SK-N-SH (cell line): ENCODE measurements around the gene ACER3. TPM values are rescaled to one million over a fixed set of nuclear protein-coding genes. Genes with fewer than 3 reads are reported as not detected.

Source experiments
- CTCF ChIA-PET: fragments of 300-600, 350-600 bp; formaldehyde crosslinking; extraction: SDS; loops from one replicate; lab custom pipeline; 2021; lab: Yijun Ruan, JAX
- POLR2A ChIA-PET: fragments of 350-600 bp; sonication (Branson Sonifier 250); formaldehyde crosslinking; extraction: SDS; loops from one replicate; lab custom pipeline; 2020; ENCODE audit warnings: antibody characterized with exemption, inconsistent platforms; lab: Yijun Ruan, JAX
- DNase-seq: peaks from one replicate; pipeline ENCODE4 v3.0.0; 2012
- H2AFZ ChIP-seq: fragments of 200-600 bp; sonication (generic); 2 replicates; pipeline ENCODE4 v1.8.1; 2016; ENCODE audit warnings: antibody characterized with exemption, mild to moderate bottlenecking, low read depth
- H3F3A ChIP-seq: fragments of 200-600 bp; sonication (generic); replicated peaks from 2 replicates; pipeline ENCODE3; 2016; ENCODE audit warnings: antibody characterized with exemption, mild to moderate bottlenecking; ENCODE audit not compliant: insufficient read depth
- H3K27ac ChIP-seq, 2 experiments: fragments of 200-500 bp in 1 of 2; fragments of 200-600 bp in 1 of 2; sonication (Bioruptor generic) in 1 of 2; sonication (generic), shearing (Covaris generic) in 1 of 2; 2 replicates each; pipeline versions ENCODE4 v1.5.1 to v1.6.1; 2014 to 2016; ENCODE audit warnings: low read depth in 2 of 2, inconsistent platforms in 1 of 2, low read length in 1 of 2, mild to moderate bottlenecking in 1 of 2, mixed read lengths in 1 of 2
- H3K27me3 ChIP-seq: fragments of 200-600 bp; sonication (generic), shearing (Covaris generic); 2 replicates; pipeline ENCODE4 v1.6.1; 2016; ENCODE audit warnings: mixed run types; ENCODE audit not compliant: insufficient read depth
- H3K36me3 ChIP-seq, 2 experiments: fragments of 200-500 bp in 1 of 2; fragments of 200-600 bp in 1 of 2; sonication (Bioruptor generic) in 1 of 2; sonication (generic) in 1 of 2; replicated peaks in 1 of 2; 2 replicates each; pipeline versions ENCODE3 to v1.5.1; 2014 to 2016; ENCODE audit warnings: low read length in 1 of 2, mild to moderate bottlenecking in 1 of 2; ENCODE audit not compliant: insufficient read depth in 2 of 2, control insufficient read depth in 1 of 2
- H3K4me1 ChIP-seq, 2 experiments: fragments of 200-500 bp in 1 of 2; fragments of 200-600 bp in 1 of 2; sonication (Bioruptor generic) in 1 of 2; sonication (generic), shearing (Covaris generic) in 1 of 2; 2 replicates each; pipeline versions ENCODE4 v1.5.1 to v1.6.1; 2014 to 2016; ENCODE audit warnings: low read depth in 1 of 2, low read length in 1 of 2, mixed run types in 1 of 2; ENCODE audit not compliant: insufficient read depth in 2 of 2, control insufficient read depth in 1 of 2
- H3K4me2 ChIP-seq: fragments of 200-600 bp; sonication (generic), shearing (Covaris generic); 2 replicates; pipeline ENCODE4 v1.6.1; 2017; ENCODE audit warnings: mixed run types
- H3K4me3 ChIP-seq, 2 experiments: fragments of 200-500 bp in 1 of 2; fragments of 200-600 bp in 1 of 2; sonication (Bioruptor generic) in 1 of 2; sonication (generic), shearing (Covaris generic) in 1 of 2; 2 replicates each; pipeline versions ENCODE4 v1.5.1 to v1.8.1; 2014 to 2016; ENCODE audit warnings: low read depth in 2 of 2, inconsistent platforms in 1 of 2, low read length in 1 of 2, mild to moderate bottlenecking in 1 of 2, mixed read lengths in 1 of 2, moderate library complexity in 1 of 2
- H3K79me2 ChIP-seq: fragments of 200-600 bp; sonication (generic); 2 replicates; pipeline ENCODE4 v1.8.1; 2017; ENCODE audit warnings: mild to moderate bottlenecking; ENCODE audit not compliant: insufficient read depth
- H3K9ac ChIP-seq: fragments of 200-600 bp; sonication (generic); 2 replicates; pipeline ENCODE4 v1.6.1; 2017; ENCODE audit warnings: mixed run types
- H3K9me2 ChIP-seq: fragments of 200-600 bp; sonication (generic); 2 replicates; pipeline ENCODE4 v1.6.1; 2017; ENCODE audit warnings: mixed run types
- H3K9me3 ChIP-seq: fragments of 200-600 bp; sonication (generic); 2 replicates; pipeline ENCODE4 v1.6.1; 2017; ENCODE audit warnings: mixed run types, mild to moderate bottlenecking, moderate library complexity
- H4K20me1 ChIP-seq: fragments of 200-600 bp; sonication (generic); 2 replicates; pipeline ENCODE4 v1.6.1; 2017; ENCODE audit warnings: mild to moderate bottlenecking, mixed run types; ENCODE audit not compliant: insufficient read depth
- CTCF ChIP-seq: fragments of 200-600 bp; sonication (generic); IDR thresholded peaks from 2 replicates; pipeline ENCODE4 v1.6.1; 2017; ENCODE audit warnings: antibody characterized with exemption, mild to moderate bottlenecking, moderate library complexity
- ELF1 ChIP-seq: IDR thresholded peaks from 2 replicates; pipeline ENCODE4 v1.4.0; 2012
- FOSL2 ChIP-seq: IDR thresholded peaks from 2 replicates; pipeline ENCODE4 v1.4.0; 2012; ENCODE audit warnings: low read depth, mild to moderate bottlenecking, moderate library complexity, borderline replicate concordance
- FOXJ3 ChIP-seq: sonication (generic); formaldehyde crosslinking; IDR thresholded peaks from 2 replicates; pipeline ENCODE4 v1.5.1; 2020; ENCODE audit warnings: mild to moderate bottlenecking, missing genetic modification reagents
- FOXM1 ChIP-seq: IDR thresholded peaks from 2 replicates; pipeline ENCODE4 v1.4.0; 2012; ENCODE audit warnings: low read depth, mild to moderate bottlenecking
- GABPA ChIP-seq: IDR thresholded peaks from 2 replicates; pipeline ENCODE4 v1.4.0; 2012; ENCODE audit warnings: low read depth, mild to moderate bottlenecking
- MAX ChIP-seq: IDR thresholded peaks from 2 replicates; pipeline ENCODE4 v1.4.0; 2012; ENCODE audit warnings: low read depth
- MEF2A ChIP-seq: IDR thresholded peaks from 2 replicates; pipeline ENCODE4 v1.4.0; 2012; ENCODE audit warnings: low read depth, borderline replicate concordance
- MXI1 ChIP-seq: IDR thresholded peaks from 2 replicates; pipeline ENCODE4 v1.6.1; 2012; ENCODE audit warnings: mild to moderate bottlenecking, low read depth, low read length, improper control_type of control experiment
- NRF1 ChIP-seq: IDR thresholded peaks from 2 replicates; pipeline ENCODE4 v1.6.1; 2012; ENCODE audit warnings: low read depth, mild to moderate bottlenecking, low read length
- PBX3 ChIP-seq: IDR thresholded peaks from 2 replicates; pipeline ENCODE4; 2012
- POLR2AphosphoS5 ChIP-seq: IDR thresholded peaks from 2 replicates; pipeline ENCODE4 v1.6.1; 2012; ENCODE audit warnings: low read depth, low read length
- RXRA ChIP-seq: IDR thresholded peaks from 2 replicates; pipeline ENCODE4 v1.4.0; 2012; ENCODE audit warnings: low read depth, mild to moderate bottlenecking, borderline replicate concordance
- TEAD4 ChIP-seq: IDR thresholded peaks from 2 replicates; pipeline ENCODE4 v1.4.0; 2012; ENCODE audit warnings: mild to moderate bottlenecking, borderline replicate concordance; ENCODE audit not compliant: insufficient read depth
- USF1 ChIP-seq: IDR thresholded peaks from 2 replicates; pipeline ENCODE4 v1.4.0; 2012; ENCODE audit warnings: low read depth, borderline replicate concordance
- USF2 ChIP-seq: fragments of 150-350 bp; IDR thresholded peaks from 2 replicates; pipeline ENCODE4 v1.6.1; 2017; ENCODE audit warnings: antibody characterized with exemption, low read length, low read depth, borderline replicate concordance
- YY1 ChIP-seq: IDR thresholded peaks from 2 replicates; pipeline ENCODE4 v1.4.0; 2012; ENCODE audit warnings: low read depth, mild to moderate bottlenecking
- ZBTB33 ChIP-seq: IDR thresholded peaks from 2 replicates; pipeline ENCODE4 v1.4.0; 2012; ENCODE audit warnings: low read depth, borderline replicate concordance
- WGBS: methylation state at CpG from one replicate; pipeline ENCODE4 v1.1.6; 2017; ENCODE audit warnings: low lambda C conversion rate; 5-methylcytosine and 5-hydroxymethylcytosine counted together
- polyA plus RNA-seq, 3 experiments: library from polyadenylated mRNA; depleted of rRNA; stranded (reverse); fragments of >200 nt; gene quantifications; 2 replicates each; pipeline ENCODE4 v1.2.3, GENCODE V29; 2012

Gene ACER3
- polyA plus RNA-seq, 1 of the 3 experiments (the other 2 are of a cell fraction), result 5.4 TPM

GRCh38 chr11:76878014-76878413 lies 17.3 kb downstream of the ACER3 start (continued):
- TF ChIP-seq ELF1, result no peak
- TF ChIP-seq MEF2A, result no peak
- TF ChIP-seq GABPA, result no peak
- TF ChIP-seq POLR2AphosphoS5, result no peak
- no peak for TF ChIP-seq TEAD4
- no peak for TF ChIP-seq USF2

GRCh38 chr11:76880314-76880713 lies 19.6 kb downstream of the ACER3 start:
- H3K4me3 ChIP-seq, result no peak overlapping the region
- no peaks in the 10 kb centered on the region for H3K9me2 ChIP-seq
- no peak overlapping the region for H2AFZ ChIP-seq
- H3K4me2 ChIP-seq, result no peak overlapping the region
- 93% methylated on average over 2 of the region's 2 CpGs for WGBS
- H3K4me1 ChIP-seq, result peaks cover 4% of the 10 kb centered on the region in 2 experiments; a peak in 2 of 4 replicates
- no peaks in the 10 kb centered on the region for H3K27me3 ChIP-seq
- no peaks in the 10 kb centered on the region; the same call in 1 of the 2 replicates for H3K79me2 ChIP-seq
- H3K36me3 ChIP-seq, result no peaks in the 10 kb centered on the region
- no peaks in the 10 kb centered on the region for H4K20me1 ChIP-seq
- H3K9me3 ChIP-seq, result no peaks in the 10 kb centered on the region
- ChIA-PET CTCF (interaction anchor here (0.7 to 1.2 kb wide), 2 partner anchors 9 to 39 kb away, joined by 3 to 4 read pairs; no protein-coding TSS in a partner anchor), POLR2A (no interaction called here)
- no peak overlapping the region for H3K27ac ChIP-seq
- no peaks in the 10 kb centered on the region for H3F3A ChIP-seq
- H3K9ac ChIP-seq, result no peak overlapping the region
- DNase-seq, result no peak
- TF ChIP-seq TEAD4 (no peak), YY1 (no peak)
- TF ChIP-seq, all 33 proteins: peak for 0

GRCh38 chr11:76880956-76881355 lies 20.2 kb downstream of the ACER3 start:
- no peak overlapping the region for H3K27ac ChIP-seq
- no peaks in the 10 kb centered on the region for H4K20me1 ChIP-seq
- DNase-seq, result no peak
- no peak overlapping the region for H2AFZ ChIP-seq
- H3K9me3 ChIP-seq, result no peaks in the 10 kb centered on the region
- WGBS, result 98% methylated on average over 4 of the region's 4 CpGs
- H3K4me2 ChIP-seq, result no peak overlapping the region
- no peaks in the 10 kb centered on the region for H3K9me2 ChIP-seq
- CTCF ChIA-PET, result interaction anchor here (0.7 to 1.2 kb wide), 3 partner anchors 10 to 74 kb away, joined by 3 read pairs; no protein-coding TSS in a partner anchor
- H3K27me3 ChIP-seq, result no peaks in the 10 kb centered on the region
- POLR2A ChIA-PET, result no interaction called here
- no peak overlapping the region for H3K4me3 ChIP-seq
- no peaks in the 10 kb centered on the region; the same call in 1 of the 2 replicates for H3K79me2 ChIP-seq
- no peaks in the 10 kb centered on the region for H3F3A ChIP-seq
- H3K9ac ChIP-seq, result no peak overlapping the region
- H3K4me1 ChIP-seq, result peaks cover 4% of the 10 kb centered on the region in 2 experiments; a peak in 2 of 4 replicates
- no peaks in the 10 kb centered on the region for H3K36me3 ChIP-seq
- TF ChIP-seq ZBTB33 (no peak), USF2 (no peak), RXRA (no peak), ELF1 (no peak), POLR2AphosphoS5 (no peak), FOXM1 (no peak), YY1 (no peak), PBX3 (no peak), MAX (no peak), USF1 (no peak), MEF2A (no peak), CTCF (no peak), FOSL2 (no peak), NRF1 (no peak), MXI1 (no peak), FOXJ3 (CRISPR knock-in tag) (no peak)
